ENCODE measurements around the gene CDH13.

DNA sequence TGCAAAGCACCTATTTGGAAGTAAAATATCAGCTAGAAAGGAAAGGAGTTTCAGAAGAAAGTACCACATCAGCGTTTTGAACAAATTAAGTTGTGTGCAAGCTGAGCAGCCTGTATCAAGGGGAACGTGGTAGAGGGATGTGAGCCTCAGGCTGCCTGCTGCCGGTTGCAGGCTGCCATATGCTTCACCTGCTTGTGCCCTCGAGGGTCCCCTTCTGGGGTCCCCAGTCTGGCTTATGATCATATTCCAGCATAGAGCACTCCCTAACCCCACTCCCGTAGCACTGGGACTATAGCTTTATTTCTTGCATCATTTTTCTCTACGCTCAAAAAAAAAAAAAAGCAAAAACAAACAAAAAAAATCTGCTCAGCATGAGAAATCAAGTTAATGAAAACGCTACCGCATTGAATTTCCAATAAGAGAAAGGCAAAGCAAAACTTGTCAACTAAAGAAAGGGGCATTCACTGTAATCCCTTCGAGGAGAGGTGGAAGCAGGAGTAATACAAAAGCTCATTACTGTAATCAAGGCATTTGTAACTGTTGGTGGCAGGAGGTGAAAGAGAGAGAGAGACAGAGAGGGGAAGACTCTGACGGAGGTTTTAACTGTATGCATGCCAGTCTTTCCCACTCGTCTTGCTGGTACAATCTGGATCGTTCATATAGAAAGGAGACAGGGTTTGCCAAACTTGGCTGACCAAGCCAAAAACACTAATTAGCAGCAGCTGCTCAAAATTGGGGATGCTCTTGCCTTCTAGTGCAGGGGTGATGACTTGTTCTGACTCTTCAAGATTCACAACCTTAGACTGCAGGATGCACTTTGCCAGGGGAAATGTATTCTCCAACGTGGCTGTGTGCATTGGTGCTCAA, 922.8 kb downstream of the CDH13 start:
- TF ChIP-seq, protein P1, sequence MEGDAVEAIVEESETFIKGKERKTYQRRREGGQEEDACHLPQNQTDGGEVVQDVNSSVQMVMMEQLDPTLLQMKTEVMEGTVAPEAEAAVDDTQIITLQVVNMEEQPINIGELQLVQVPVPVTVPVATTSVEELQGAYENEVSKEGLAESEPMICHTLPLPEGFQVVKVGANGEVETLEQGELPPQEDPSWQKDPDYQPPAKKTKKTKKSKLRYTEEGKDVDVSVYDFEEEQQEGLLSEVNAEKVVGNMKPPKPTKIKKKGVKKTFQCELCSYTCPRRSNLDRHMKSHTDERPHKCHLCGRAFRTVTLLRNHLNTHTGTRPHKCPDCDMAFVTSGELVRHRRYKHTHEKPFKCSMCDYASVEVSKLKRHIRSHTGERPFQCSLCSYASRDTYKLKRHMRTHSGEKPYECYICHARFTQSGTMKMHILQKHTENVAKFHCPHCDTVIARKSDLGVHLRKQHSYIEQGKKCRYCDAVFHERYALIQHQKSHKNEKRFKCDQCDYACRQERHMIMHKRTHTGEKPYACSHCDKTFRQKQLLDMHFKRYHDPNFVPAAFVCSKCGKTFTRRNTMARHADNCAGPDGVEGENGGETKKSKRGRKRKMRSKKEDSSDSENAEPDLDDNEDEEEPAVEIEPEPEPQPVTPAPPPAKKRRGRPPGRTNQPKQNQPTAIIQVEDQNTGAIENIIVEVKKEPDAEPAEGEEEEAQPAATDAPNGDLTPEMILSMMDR (IDR thresholded peaks at IDR 0.05): no peak
- no peak for TF ChIP-seq POLR2A (IDR thresholded peaks at IDR 0.05)

Data from body of pancreas (tissue), 4 donors.